DND-41 (cell line): Measurements from ENCODE around the gene WDR73.

Experiments used
- CTCF ChIP-seq: IDR thresholded peaks from 2 replicates; pipeline ENCODE4 v1.5.1; 2012; ENCODE audit warnings: borderline replicate concordance, low read length, moderate library complexity, mild to moderate bottlenecking; ENCODE audit not compliant: poor library complexity, severe bottlenecking; ENCODE audit errors: extremely low read depth
- EZH2 ChIP-seq: IDR thresholded peaks from 3 replicates; pipeline ENCODE4 v1.6.1; 2012; ENCODE audit warnings: borderline replicate concordance, low read depth, mild to moderate bottlenecking, moderate library complexity, low read length, inconsistent platforms; ENCODE audit not compliant: severe bottlenecking

- TF ChIP-seq EZH2 (no peak), CTCF (no peak)
Observed at GRCh38 chr15:84685304-84685703, 31.2 kb upstream of the WDR73 start.
